Upper lobe of left lung (tissue), 6 donors: ENCODE measurements around the gene VANGL2. TPM values are rescaled to one million over a fixed set of nuclear protein-coding genes. Genes with fewer than 3 reads are reported as not detected.

Source experiments
- ATAC-seq, 2 donors: fragments of 200-7000 bp; cut with Tn5 transposase; one replicate each; pipeline ENCODE4 v1.9.1; 2022; ENCODE audit warnings: mild to moderate bottlenecking in 2 of 2, moderate library complexity in 2 of 2; ENCODE audit not compliant: low FRiP score in 2 of 2
- DNase-seq, 2 donors: peaks; one replicate each; pipeline ENCODE4 v3.0.0-alpha.2; 2019 to 2020
- H3K27ac ChIP-seq, 4 donors: fragments of 200-600 bp; sonication (generic); one replicate each; pipeline ENCODE4 v1.5.1; 2016 to 2019
- H3K27me3 ChIP-seq, 4 donors: fragments of 200-600 bp; sonication (generic); one replicate each; pipeline ENCODE4 v1.5.1; 2017 to 2019
- H3K36me3 ChIP-seq, 4 donors: fragments of 200-600 bp; sonication (generic); one replicate each; pipeline ENCODE4 v1.5.1; 2016 to 2019
- H3K4me1 ChIP-seq, 4 donors: fragments of 200-600 bp; sonication (generic); one replicate each; pipeline ENCODE4 v1.5.1; 2018 to 2019
- H3K4me3 ChIP-seq, 4 donors: fragments of 200-600 bp; sonication (generic); one replicate each; pipeline ENCODE4 v1.5.1; 2017 to 2019; ENCODE audit warnings: mild to moderate bottlenecking in 2 of 4, moderate library complexity in 1 of 4
- H3K9me3 ChIP-seq, 4 donors: fragments of 200-600 bp; sonication (generic); one replicate each; pipeline ENCODE4 v1.5.1; 2018 to 2019
- CTCF ChIP-seq, 6 experiments: fragments of 450-650 bp in 4 of 6; fragments of 200-600 bp in 2 of 6; sonication (generic) in 2 of 6; IDR thresholded peaks; one replicate each; pipeline ENCODE4 v1.5.1; 2016 to 2019; ENCODE audit warnings: antibody characterized with exemption in 6 of 6
- EP300 ChIP-seq, 4 donors: sonication (generic); formaldehyde crosslinking; IDR thresholded peaks; one replicate each; pipeline ENCODE4 v1.5.1; 2017; ENCODE audit warnings: antibody characterized with exemption in 4 of 4, control low read depth in 2 of 4
- POLR2A ChIP-seq, 4 donors: fragments of 450-650 bp; IDR thresholded peaks; one replicate each; pipeline ENCODE4 v1.5.1; 2016 to 2017; ENCODE audit warnings: antibody characterized with exemption in 4 of 4, mild to moderate bottlenecking in 2 of 4
- POLR2AphosphoS5 ChIP-seq, 2 donors: sonication (generic); formaldehyde crosslinking; IDR thresholded peaks; one replicate each; pipeline ENCODE4 v1.5.1; 2017; ENCODE audit warnings: antibody characterized with exemption in 2 of 2
- WGBS, 2 donors: methylation state at CpG; one replicate each; pipeline ENCODE4 v1.1.5; 2017 to 2018; 5-methylcytosine and 5-hydroxymethylcytosine counted together
- total RNA-seq, 6 donors: library from RNA; depleted of rRNA in 4 of 6; stranded (reverse); fragments of >200 nt in 4 of 6; gene quantifications; one replicate each; pipeline versions ENCODE4 v1.1.0 to v1.2.1, GENCODE V29; 2016 to 2021
- donor health status: DM: no; HTN: no; CAD: no; lungs with moderate emphysema.
- donor health status: DM: no; HTN: yes; CAD: no; lungs with severe emphysema.

The VANGL2 gene
- total RNA-seq, 6 donors from 2014 or later: 2.0 to 4.8 (median 2.7) TPM

GRCh38 chr1:160454371-160455152 is 54.2 kb downstream of the VANGL2 start:
- ATAC-seq: no peak
- no peaks in the 10 kb centered on the region for H3K27me3 ChIP-seq
- no peaks in the 10 kb centered on the region for H3K36me3 ChIP-seq
- no peaks in the 10 kb centered on the region for H3K4me1 ChIP-seq
- WGBS, 2 donors: 85 to 87% methylated on average over 6 of the region's 6 CpGs
- TF ChIP-seq POLR2AphosphoS5 (IDR thresholded peaks at IDR 0.05) (no peak), POLR2A (IDR thresholded peaks at IDR 0.05) (no peak)
- H3K4me3 ChIP-seq: no peak overlapping the region
- DNase-seq: no peak
- no peak overlapping the region for H3K27ac ChIP-seq
- H3K9me3 ChIP-seq: no peaks in the 10 kb centered on the region

DNA sequence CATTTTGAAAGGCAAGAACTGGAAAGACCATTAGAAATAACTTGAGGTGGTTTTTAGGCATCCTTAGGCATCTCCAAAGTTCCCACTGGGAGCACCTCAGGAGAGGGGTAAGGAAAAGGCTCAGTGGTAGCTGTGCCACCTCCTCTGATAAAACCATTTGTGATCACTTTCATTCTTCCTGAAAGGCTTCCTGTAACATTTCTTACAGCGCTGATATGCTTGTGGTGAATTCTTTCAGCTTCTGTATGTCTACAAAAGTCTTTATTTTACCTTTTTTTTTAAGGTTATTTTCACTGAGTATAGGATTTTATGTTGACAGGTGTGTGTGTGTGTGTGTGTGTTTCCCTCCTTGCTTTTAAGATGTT is 54.8 kb downstream of the VANGL2 start:
- no peak for ATAC-seq
- TF ChIP-seq POLR2AphosphoS5 (IDR thresholded peaks at IDR 0.05) (no peak), POLR2A (IDR thresholded peaks at IDR 0.05) (no peak), EP300 (IDR thresholded peaks at IDR 0.05) (no peak), CTCF (IDR thresholded peaks at IDR 0.05) (no peak)
- WGBS, 2 donors: 67 to 86% methylated on average over 1 of the region's 1 CpG

DNA sequence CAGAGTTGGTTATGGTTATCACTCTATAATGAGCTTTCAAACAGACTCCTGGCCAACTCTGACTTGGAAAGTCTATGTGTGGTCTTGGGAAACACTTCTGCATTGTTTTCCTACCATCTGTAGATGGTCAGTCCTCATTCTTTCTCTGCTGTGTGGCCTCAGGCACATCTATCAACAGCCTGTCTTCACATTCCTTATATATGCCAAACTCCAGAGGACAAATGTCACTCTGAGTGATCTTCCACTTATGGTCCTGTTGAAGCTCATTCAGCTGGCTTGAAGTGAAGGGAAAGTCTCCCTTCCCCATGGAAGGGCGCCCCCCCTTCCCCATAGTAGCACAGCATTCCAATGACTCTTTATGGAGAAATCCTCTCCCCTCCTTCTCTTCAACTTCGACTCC is 58.7 kb downstream of the VANGL2 start:
- Histone ChIP-seq H3K4me1 (no peaks in the 10 kb centered on the region), H3K36me3 (no peaks in the 10 kb centered on the region), H3K9me3 (no peaks in the 10 kb centered on the region), H3K27ac (no peak overlapping the region), H3K27me3 (no peaks in the 10 kb centered on the region), H3K4me3 (no peak overlapping the region)
- ATAC-seq (no peak), DNase-seq (no peak)
- TF ChIP-seq CTCF (IDR thresholded peaks at IDR 0.05) (no peak), POLR2AphosphoS5 (IDR thresholded peaks at IDR 0.05) (no peak), POLR2A (IDR thresholded peaks at IDR 0.05) (no peak), EP300 (IDR thresholded peaks at IDR 0.05) (no peak)
- WGBS, 2 donors: 50 to 59% methylated on average over 2 of the region's 2 CpGs

More for the DNA sequence above, 54.8 kb downstream of the VANGL2 start:
- Histone ChIP-seq H3K27me3 (no peaks in the 10 kb centered on the region), H3K4me1 (no peaks in the 10 kb centered on the region), H3K4me3 (no peak overlapping the region), H3K27ac (no peak overlapping the region), H3K36me3 (no peaks in the 10 kb centered on the region), H3K9me3 (no peaks in the 10 kb centered on the region)
- DNase-seq: no peak

- no peak for TF ChIP-seq POLR2A (IDR thresholded peaks at IDR 0.05)
- no peak for TF ChIP-seq POLR2AphosphoS5 (IDR thresholded peaks at IDR 0.05)
- TF ChIP-seq EP300 (IDR thresholded peaks at IDR 0.05): no peak
- no peak for TF ChIP-seq CTCF (IDR thresholded peaks at IDR 0.05)
- Histone ChIP-seq H3K9me3 (no peaks in the 10 kb centered on the region), H3K36me3 (no peaks in the 10 kb centered on the region), H3K27me3 (no peaks in the 10 kb centered on the region), H3K4me1 (no peaks in the 10 kb centered on the region), H3K27ac (no peak overlapping the region), H3K4me3 (no peak overlapping the region)
- WGBS, 2 donors: 82 to 91% methylated on average over 2 of the region's 2 CpGs
- DNase-seq (no peak), ATAC-seq (no peak)
Measured at GRCh38 chr1:160459687-160460086, 59.3 kb downstream of the VANGL2 start.

DNA sequence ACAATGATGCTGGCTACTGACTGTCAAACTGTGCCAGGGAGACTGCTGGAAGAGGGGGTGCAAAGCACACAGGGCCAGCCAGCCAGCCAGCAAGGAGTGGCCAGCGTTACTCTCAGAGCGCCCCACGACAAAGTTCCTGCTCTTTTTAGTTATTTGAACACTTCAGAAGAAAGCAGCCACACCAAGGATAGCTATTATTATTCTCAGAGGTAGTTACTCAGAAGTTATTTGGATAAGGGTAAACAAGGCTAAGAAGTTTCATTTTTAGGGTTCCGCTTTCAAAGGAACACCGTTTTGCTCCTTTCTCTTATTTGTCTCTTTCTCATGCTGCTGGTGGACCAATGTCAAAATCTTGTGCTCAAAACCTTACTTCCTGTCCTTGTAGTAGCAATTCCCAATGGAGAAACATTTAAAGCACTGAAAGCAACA is 59.9 kb downstream of the VANGL2 start:
- Histone ChIP-seq H3K36me3 (no peaks in the 10 kb centered on the region), H3K27ac (no peak overlapping the region), H3K4me1 (no peaks in the 10 kb centered on the region), H3K27me3 (no peaks in the 10 kb centered on the region), H3K9me3 (no peaks in the 10 kb centered on the region), H3K4me3 (no peak overlapping the region)
- ATAC-seq (no peak), DNase-seq (peak in 1 of 2 donors; percentile 15)
- WGBS, 2 donors: 66 to 69% methylated on average over 5 of the region's 5 CpGs
- TF ChIP-seq EP300 (IDR thresholded peaks at IDR 0.05) (no peak), CTCF (IDR thresholded peaks at IDR 0.05) (no peak), POLR2AphosphoS5 (IDR thresholded peaks at IDR 0.05) (no peak), POLR2A (IDR thresholded peaks at IDR 0.05) (no peak)
